Activated T-cell treated with anti-CD3 and anti-CD28 coated beads for 48 hours (primary cell): Measurements from ENCODE around the gene DTX1.

Experiments used
- DNase-seq: peaks from one replicate; pipeline ENCODE4 v3.0.0-alpha.2; 2020; ENCODE audit warnings: low read depth

The DTX1 gene

GRCh38 chr12:113095405-113095804 lies 38.9 kb downstream of the DTX1 start:
- DNase-seq, result no peak

GRCh38 chr12:113096675-113097461 lies 40.3 kb downstream of the DTX1 start:
- DNase-seq, result no peak

- no peak for DNase-seq
Measured at GRCh38 chr12:113097716-113098440, 41.3 kb downstream of the DTX1 start.

- peak; percentile 73 for DNase-seq
Measured at GRCh38 chr12:113098441-113099028, 42.0 kb downstream of the DTX1 start.

- no peak for DNase-seq
Measured at GRCh38 chr12:113099364-113099763, 42.8 kb downstream of the DTX1 start.

GRCh38 chr12:113099764-113100163 lies 43.2 kb downstream of the DTX1 start:
- DNase-seq, result no peak

DNA sequence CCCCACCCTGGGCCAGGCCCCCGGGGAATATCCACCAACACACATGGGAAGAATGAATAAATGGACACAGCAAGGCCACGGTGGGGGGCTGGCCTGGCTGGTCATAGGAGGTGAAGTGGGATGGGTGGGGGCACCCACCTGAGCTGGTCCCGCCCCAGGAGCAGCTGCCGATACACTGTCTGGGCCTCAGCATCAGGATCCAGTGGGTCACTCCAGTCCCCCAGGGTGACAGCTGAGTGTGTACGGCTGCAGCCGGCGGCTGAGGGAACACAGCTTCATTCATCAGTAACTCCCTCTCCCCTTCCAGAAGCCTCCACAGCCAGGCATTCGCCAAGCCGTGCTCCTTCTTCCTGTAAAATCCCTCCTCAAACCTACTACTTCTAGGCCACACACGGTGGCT lies 45.2 kb downstream of the DTX1 start:
- no peak for DNase-seq

- DNase-seq, result no peak
Measured at GRCh38 chr12:113102811-113103210, 46.3 kb downstream of the DTX1 start.

GRCh38 chr12:113103756-113104450 lies 47.4 kb downstream of the DTX1 start:
- DNase-seq, result peak; percentile 71

GRCh38 chr12:113104953-113105510 lies 48.5 kb downstream of the DTX1 start:
- DNase-seq, result no peak

- DNase-seq, result no peak
Measured at GRCh38 chr12:113105606-113106271, 49.2 kb downstream of the DTX1 start.

- no peak for DNase-seq
Measured at GRCh38 chr12:113106361-113106760, 49.8 kb downstream of the DTX1 start.

DNA sequence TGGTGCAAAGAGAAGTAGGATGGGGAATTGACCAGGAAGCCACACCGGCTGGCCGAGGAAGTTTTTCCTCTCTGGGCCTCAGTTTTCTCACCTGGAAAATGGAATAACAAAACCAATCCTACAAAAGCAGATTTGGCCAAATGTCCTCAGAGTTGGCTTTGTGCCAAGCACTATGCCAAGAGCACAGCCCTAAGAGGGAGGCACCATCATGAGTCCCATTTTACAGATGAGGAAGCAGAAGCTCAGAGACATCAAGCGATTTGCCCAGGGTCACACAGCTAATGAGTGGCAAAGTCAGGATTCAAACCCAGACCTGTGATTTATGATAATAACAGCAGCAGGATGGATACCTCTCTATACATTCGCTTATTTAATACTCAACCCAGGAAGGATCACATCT lies 51.8 kb downstream of the DTX1 start:
- DNase-seq, result no peak

GRCh38 chr12:113109360-113109759 lies 52.8 kb downstream of the DTX1 start:
- no peak for DNase-seq

DNA sequence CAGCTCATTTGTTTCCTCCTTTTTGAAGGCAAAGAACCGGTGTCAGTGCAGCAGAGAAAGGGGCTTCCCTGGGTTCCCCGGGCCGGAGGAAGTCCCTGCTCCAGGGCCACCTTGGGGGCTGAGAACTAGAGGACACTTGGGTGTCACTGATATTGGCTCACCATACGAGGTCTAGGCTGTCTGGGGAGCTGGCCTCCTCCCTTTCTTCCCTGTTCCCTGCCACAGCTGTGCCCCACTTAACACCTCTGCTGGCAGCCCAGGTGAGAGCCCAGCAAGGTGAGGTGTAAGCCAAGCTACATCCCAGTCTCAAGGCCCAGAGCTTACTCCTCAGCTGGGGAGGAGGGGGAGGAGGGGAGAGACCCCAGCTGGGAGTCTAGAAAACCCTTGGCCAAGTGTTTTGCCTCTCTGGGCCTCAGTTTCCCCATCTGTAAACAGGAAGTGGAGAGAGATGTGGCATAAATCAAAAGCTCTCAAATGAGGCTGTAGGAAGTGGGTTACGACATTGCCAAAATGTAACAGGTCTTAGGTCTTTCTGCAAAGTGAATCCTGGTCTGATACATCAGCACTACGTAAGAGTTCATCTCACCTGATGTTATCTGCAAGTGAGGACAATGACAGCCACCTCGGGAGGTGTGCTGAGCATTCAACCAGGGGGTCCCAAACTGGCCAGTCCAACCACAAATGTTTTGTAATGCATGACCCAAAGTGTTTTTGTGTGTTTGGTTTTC lies 53.5 kb downstream of the DTX1 start:
- no peak for DNase-seq

DNA sequence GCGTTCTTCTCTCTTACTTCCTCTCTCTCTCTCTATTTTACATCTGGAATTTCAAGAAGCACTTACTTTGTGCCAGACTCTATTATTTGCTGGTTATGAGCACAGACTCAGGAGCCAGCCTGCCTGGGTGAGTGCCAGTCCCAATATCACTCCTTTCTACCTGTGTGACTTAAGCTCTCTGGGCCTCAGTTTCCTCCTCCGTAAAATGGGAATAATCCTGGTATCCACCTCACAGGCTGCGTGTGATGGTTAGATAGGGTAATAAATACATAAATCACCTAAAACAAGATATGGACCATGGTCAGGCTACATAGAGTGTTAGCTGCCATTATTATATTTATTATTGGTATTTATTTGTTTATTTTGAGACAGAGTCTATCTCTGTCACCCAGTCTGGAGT lies 54.7 kb downstream of the DTX1 start:
- no peak for DNase-seq

DNA sequence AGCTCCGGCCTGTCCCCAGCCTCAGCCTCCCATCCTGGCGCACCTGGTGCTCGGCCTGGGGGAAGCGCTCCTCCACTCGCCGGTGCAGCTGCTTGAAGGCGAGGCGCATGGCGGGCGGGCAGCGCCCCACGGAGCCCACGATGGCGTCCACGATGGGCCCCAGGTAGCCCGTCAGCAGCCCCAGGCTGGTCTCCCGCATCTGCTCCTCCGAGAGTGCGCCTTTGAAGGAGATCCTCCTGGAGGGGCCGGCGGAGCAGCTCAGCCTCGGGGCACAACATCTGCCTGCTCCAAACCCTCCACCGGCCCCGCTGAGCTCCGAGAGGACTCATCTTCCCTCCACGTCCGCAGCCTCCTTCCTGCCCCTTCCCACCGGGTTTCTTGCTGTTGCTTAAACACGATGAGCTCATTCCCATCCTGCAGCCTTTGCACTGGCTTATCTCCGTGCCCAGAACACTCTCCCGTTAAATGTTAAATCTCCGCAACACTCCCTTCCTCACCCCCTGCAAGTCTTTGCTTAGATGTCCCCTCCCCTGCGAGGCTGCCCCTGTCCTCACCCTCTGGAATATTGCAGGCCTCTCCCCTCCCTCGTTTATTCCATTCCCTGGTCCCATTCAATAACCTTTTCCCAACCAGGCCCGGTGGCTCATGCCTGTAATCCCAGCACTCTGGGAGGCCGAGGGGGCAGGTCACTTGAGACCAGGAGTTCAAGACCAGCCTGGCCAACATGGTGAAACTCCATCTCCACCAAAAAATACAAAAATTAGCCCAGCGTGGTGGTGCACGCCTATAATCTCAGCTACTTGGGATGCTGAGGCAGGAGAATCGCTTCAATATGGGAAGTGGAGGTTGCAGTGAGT lies 55.7 kb downstream of the DTX1 start:
- DNase-seq, result no peak

DNA sequence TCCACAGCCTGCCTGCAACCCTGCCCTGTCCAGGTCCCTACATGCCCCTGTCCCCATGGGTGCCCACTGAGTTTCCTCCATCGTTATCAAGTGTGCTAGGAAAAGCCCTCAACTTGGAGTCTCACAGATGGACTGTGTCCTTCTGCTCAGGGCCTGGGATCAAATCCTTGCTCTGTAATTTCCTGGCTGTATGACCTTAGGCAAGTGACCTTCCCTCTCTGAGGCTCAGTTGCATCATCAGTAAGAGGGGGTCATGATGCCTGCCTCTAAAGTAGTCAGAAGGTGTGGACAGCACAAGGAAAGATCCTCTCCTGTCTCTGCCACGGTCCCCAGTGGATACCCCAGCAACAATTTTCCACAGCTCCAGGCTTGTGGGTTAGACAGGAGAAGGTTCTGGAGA lies 56.9 kb downstream of the DTX1 start:
- DNase-seq, result no peak

DNA sequence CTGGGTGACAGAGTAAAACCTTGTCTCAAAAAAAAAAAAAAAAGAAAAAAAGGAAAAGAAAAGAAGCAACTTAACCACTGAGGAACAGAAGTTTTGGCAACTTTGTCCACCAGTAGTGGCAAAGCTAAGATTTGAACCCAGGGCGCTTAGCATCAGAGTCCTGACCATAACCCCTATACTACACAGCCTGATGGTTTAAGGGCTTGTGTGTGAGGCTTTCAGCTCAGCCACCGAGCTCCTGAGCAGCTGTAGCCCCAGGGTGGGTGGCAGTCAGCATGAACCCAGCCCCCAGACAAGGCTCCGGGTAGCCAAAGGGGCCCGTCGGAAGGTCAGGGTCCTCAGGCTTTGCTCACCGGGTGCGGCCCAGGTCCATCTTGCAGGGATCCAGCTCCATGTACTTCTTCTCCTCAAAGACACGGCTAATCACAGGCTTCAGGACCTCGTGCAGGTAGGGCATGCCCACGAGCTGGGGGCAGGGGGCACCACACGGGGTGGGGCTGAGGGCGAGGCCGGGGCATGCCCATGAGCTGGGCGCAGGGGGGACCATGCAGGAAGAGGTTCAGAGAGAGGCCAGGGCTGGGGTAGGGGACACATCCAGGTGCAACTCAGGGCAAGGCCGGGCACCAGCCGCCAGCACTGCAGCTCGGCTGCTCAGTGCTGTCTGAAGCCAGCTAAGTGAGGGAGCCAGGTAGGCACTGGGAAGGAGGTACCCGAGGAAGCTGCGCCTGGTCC lies 58.1 kb downstream of the DTX1 start:
- DNase-seq, result no peak
